A673 (cell line): ENCODE results near the gene TMEM14C.

Source experiments
- EZH2 ChIP-seq: fragments of 200-600 bp; sonication (generic); IDR thresholded peaks from 2 replicates; pipeline ENCODE4 v1.6.1; 2017; ENCODE audit warnings: borderline replicate concordance, low read depth, mild to moderate bottlenecking, mixed read lengths, antibody characterized with exemption, low read length; ENCODE audit not compliant: poor library complexity, severe bottlenecking
- TF ChIP-seq, protein P1 (sequence below): fragments of 300-800, 200-600 bp; sonication (generic); conservative IDR thresholded peaks from 2 replicates; pipeline ENCODE4 v1.5.1; 2017; ENCODE audit warnings: low read depth, mild to moderate bottlenecking, antibody characterized with exemption, low read length, moderate library complexity, mixed read lengths

DNA sequence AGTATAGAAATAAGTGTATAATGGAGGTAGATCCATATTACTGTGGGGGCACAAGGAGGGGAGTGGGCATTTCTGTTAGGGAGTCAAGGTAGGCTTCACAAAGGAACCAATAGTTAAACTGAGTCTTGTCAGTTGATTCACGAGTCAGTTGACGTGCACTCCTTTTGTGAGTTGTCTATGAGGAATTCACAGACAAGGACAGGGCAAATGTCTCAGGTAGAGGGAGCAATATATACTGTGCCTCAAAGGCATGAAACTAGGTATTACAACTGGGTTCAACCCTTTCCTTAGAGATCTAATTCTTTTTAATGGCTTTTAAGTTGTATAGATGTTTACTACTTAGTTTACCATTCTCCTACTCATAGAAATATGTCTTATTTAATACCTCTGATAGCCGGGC, 11.0 kb downstream of the TMEM14C start:
- TF ChIP-seq, protein P1, sequence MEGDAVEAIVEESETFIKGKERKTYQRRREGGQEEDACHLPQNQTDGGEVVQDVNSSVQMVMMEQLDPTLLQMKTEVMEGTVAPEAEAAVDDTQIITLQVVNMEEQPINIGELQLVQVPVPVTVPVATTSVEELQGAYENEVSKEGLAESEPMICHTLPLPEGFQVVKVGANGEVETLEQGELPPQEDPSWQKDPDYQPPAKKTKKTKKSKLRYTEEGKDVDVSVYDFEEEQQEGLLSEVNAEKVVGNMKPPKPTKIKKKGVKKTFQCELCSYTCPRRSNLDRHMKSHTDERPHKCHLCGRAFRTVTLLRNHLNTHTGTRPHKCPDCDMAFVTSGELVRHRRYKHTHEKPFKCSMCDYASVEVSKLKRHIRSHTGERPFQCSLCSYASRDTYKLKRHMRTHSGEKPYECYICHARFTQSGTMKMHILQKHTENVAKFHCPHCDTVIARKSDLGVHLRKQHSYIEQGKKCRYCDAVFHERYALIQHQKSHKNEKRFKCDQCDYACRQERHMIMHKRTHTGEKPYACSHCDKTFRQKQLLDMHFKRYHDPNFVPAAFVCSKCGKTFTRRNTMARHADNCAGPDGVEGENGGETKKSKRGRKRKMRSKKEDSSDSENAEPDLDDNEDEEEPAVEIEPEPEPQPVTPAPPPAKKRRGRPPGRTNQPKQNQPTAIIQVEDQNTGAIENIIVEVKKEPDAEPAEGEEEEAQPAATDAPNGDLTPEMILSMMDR = no peak
- TF ChIP-seq EZH2 = no peak
